ENCODE measurements around the gene MED13L. TPM values are rescaled to one million over a fixed set of nuclear protein-coding genes. Genes with fewer than 3 reads are reported as not detected.

The MED13L gene
- total and polyA plus RNA-seq, 2 donors (not counting 1 experiment from before 2014, with no cell fraction given), result 56.5 to 97.3 TPM

DNA sequence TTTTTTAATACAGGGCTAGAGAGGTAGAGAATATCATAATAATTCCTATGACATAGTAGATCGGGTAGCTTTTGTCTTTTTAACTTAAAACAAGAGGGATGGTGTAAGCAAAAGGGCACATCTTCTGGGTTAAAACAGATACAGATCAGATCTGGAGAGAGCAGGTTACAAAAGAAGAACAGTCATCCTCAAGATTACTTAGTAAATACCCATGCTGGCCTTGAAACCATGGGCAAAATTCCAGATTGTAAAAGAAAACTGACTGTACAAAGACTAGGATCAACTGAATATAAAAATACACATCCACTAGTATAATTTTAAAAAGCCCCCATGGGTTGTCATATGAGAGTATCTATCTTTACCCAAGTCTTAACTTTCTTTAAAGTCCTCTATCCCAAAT, 76.7 kb downstream of the MED13L start:
- peak; percentile 30 to 55 for DNase-seq (ENCODE audit: low read depth in 2 of 2)
- H4K20me1 ChIP-seq (ENCODE audit: control insufficient read depth, extremely low read depth, insufficient read depth, low read length), result peaks cover 6% of the 10 kb centered on the region
- H3K9me3 ChIP-seq (ENCODE audit: control insufficient read depth, insufficient read depth, low read depth, low read length), result no peaks in the 10 kb centered on the region
- no peaks in the 10 kb centered on the region for H3K36me3 ChIP-seq (ENCODE audit: control insufficient read depth, insufficient read depth, low read length)
- H3K27me3 ChIP-seq (ENCODE audit: control insufficient read depth, insufficient read depth, low read length), result no peaks in the 10 kb centered on the region
- H3K4me2 ChIP-seq (ENCODE audit: extremely low read depth, insufficient read depth, low read length), result no peak overlapping the region
- H3K9ac ChIP-seq (ENCODE audit: insufficient read depth, low read length), result no peak overlapping the region
- peaks cover 4% of the 10 kb centered on the region for H3K4me1 ChIP-seq (ENCODE audit: control insufficient read depth, extremely low read depth, insufficient read depth, low read length)
- H3K27ac ChIP-seq (ENCODE audit: insufficient read depth, low read length), result no peak overlapping the region
- TF ChIP-seq, protein P1, sequence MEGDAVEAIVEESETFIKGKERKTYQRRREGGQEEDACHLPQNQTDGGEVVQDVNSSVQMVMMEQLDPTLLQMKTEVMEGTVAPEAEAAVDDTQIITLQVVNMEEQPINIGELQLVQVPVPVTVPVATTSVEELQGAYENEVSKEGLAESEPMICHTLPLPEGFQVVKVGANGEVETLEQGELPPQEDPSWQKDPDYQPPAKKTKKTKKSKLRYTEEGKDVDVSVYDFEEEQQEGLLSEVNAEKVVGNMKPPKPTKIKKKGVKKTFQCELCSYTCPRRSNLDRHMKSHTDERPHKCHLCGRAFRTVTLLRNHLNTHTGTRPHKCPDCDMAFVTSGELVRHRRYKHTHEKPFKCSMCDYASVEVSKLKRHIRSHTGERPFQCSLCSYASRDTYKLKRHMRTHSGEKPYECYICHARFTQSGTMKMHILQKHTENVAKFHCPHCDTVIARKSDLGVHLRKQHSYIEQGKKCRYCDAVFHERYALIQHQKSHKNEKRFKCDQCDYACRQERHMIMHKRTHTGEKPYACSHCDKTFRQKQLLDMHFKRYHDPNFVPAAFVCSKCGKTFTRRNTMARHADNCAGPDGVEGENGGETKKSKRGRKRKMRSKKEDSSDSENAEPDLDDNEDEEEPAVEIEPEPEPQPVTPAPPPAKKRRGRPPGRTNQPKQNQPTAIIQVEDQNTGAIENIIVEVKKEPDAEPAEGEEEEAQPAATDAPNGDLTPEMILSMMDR (conservative IDR thresholded peaks at IDR 0.05 in 1 of 2, IDR thresholded peaks at IDR 0.05 in 1 of 2; ENCODE audit: low read depth in 1 of 2, low read length in 2 of 2), result no peak
- no peak for TF ChIP-seq EZH2 (IDR thresholded peaks at IDR 0.05; ENCODE audit: low read length, missing control alignments)
- no peak overlapping the region for H2AFZ ChIP-seq (ENCODE audit: low read length)
- peaks cover 67% of the 10 kb centered on the region for H3K79me2 ChIP-seq (ENCODE audit: control insufficient read depth, insufficient read depth, low read length)
- no peak overlapping the region for H3K4me3 ChIP-seq (replicated peaks in 1 of 4; ENCODE audit: control extremely low read depth in 1 of 4, insufficient read depth in 1 of 4, low read depth in 3 of 4, low read length in 4 of 4)

DNA sequence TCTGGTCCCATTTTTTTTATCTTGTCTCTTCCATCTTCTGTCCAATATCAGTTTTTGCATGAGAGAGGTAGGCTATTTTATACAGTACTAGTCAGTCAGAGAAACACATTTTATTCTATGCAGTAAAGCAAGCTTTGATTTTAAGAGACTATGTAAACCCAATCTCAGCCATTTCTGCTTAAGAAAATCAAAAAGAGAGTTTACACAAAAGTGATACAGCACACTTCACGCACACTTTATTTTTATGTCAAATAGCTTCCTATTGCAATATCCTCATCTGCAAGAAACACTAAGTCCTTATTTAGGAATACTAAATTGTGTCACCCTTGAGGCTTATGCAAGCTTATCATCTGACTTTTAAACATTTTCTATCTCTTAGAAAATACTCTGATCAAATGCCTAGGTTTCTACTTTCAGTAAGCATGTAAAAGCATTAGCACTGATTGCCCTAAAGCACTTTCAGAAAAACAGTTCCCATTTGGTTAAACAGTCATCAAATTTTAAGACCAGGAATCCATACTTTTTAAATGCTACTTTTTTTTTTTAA, 78.3 kb downstream of the MED13L start:
- H3K9me3 ChIP-seq (ENCODE audit: control insufficient read depth, insufficient read depth, low read depth, low read length), result no peaks in the 10 kb centered on the region
- H3K27me3 ChIP-seq (ENCODE audit: control insufficient read depth, insufficient read depth, low read length), result no peaks in the 10 kb centered on the region
- peaks cover 6% of the 10 kb centered on the region for H4K20me1 ChIP-seq (ENCODE audit: control insufficient read depth, extremely low read depth, insufficient read depth, low read length)
- peaks cover 68% of the 10 kb centered on the region for H3K79me2 ChIP-seq (ENCODE audit: control insufficient read depth, insufficient read depth, low read length)
- DNase-seq (ENCODE audit: low read depth in 2 of 2), result peak in 1 of 2 donors; percentile 52
- no peaks in the 10 kb centered on the region for H3K36me3 ChIP-seq (ENCODE audit: control insufficient read depth, insufficient read depth, low read length)
- no peak overlapping the region for H3K9ac ChIP-seq (ENCODE audit: insufficient read depth, low read length)
- no peak overlapping the region for H3K4me2 ChIP-seq (ENCODE audit: extremely low read depth, insufficient read depth, low read length)
- no peak for TF ChIP-seq EZH2 (IDR thresholded peaks at IDR 0.05; ENCODE audit: low read length, missing control alignments)
- TF ChIP-seq, protein P1 (conservative IDR thresholded peaks at IDR 0.05 in 1 of 2, IDR thresholded peaks at IDR 0.05 in 1 of 2; ENCODE audit: low read depth in 1 of 2, low read length in 2 of 2), result no peak
- H3K4me3 ChIP-seq (replicated peaks in 1 of 4; ENCODE audit: control extremely low read depth in 1 of 4, insufficient read depth in 1 of 4, low read depth in 3 of 4, low read length in 4 of 4), result no peak overlapping the region
- H2AFZ ChIP-seq (ENCODE audit: low read length), result no peak overlapping the region
- H3K27ac ChIP-seq (ENCODE audit: insufficient read depth, low read length), result no peak overlapping the region
- H3K4me1 ChIP-seq (ENCODE audit: control insufficient read depth, extremely low read depth, insufficient read depth, low read length), result peaks cover 4% of the 10 kb centered on the region

DNA sequence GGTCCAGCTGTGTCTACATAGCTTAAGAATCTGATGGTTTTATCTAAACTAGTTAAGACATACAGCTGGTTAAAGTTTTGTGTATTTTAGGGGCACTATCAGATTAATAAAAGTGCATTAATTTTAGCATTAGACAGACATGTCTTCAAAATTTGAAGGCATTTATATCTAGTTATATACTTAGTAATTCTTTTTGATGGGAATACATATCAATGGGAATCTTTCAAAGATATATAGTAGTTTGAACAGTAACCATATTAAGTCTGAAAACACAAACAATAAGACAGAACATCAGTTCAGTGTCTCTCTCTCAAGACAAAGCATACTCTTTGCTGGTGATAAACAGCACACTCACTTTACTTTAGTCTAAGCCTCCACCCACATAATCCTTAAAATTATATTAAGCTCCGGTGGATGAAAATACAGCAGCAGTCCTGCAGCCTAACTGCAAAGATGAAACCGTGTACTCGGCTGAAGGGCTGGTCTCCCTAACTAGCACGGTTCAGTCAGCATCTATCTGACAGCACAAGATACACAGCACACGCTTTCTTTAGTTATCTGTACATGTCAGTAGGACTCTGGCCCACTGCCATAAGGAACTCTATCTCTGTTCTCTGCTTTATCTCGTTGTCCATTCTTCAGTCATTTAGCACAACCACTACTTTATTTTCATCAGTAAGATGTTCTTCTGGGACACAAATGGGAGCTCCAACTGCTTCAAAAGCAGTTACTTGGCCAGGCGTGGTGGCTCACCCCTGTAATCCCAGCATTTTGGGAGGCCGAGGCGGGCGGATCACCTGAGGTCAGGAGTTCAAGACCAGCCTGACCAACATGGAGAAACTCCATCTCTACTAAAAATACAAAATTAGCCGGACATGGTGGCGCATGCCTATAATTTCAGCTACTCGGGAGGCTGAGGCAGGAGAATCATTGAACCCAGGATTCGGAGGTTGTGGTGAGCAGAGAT, 80.5 kb downstream of the MED13L start:
- DNase-seq (ENCODE audit: low read depth in 2 of 2), result peak in 1 of 2 donors; percentile 17
- Histone ChIP-seq H3K36me3 (ENCODE audit: control insufficient read depth, insufficient read depth, low read length) (no peaks in the 10 kb centered on the region), H3K4me2 (ENCODE audit: extremely low read depth, insufficient read depth, low read length) (no peak overlapping the region), H3K4me3 (replicated peaks in 1 of 4; ENCODE audit: control extremely low read depth in 1 of 4, insufficient read depth in 1 of 4, low read depth in 3 of 4, low read length in 4 of 4) (no peak overlapping the region), H3K27ac (ENCODE audit: insufficient read depth, low read length) (no peak overlapping the region), H3K9me3 (ENCODE audit: control insufficient read depth, insufficient read depth, low read depth, low read length) (no peaks in the 10 kb centered on the region), H3K79me2 (ENCODE audit: control insufficient read depth, insufficient read depth, low read length) (peaks cover 75% of the 10 kb centered on the region), H2AFZ (ENCODE audit: low read length) (no peak overlapping the region), H4K20me1 (ENCODE audit: control insufficient read depth, extremely low read depth, insufficient read depth, low read length) (peaks cover 6% of the 10 kb centered on the region), H3K9ac (ENCODE audit: insufficient read depth, low read length) (no peak overlapping the region), H3K27me3 (ENCODE audit: control insufficient read depth, insufficient read depth, low read length) (no peaks in the 10 kb centered on the region), H3K4me1 (ENCODE audit: control insufficient read depth, extremely low read depth, insufficient read depth, low read length) (no peaks in the 10 kb centered on the region)
- no peak for TF ChIP-seq EZH2 (IDR thresholded peaks at IDR 0.05; ENCODE audit: low read length, missing control alignments)
